K562 (cell line): ENCODE measurements around the gene SPINK14. TPM values are rescaled to one million over a fixed set of nuclear protein-coding genes. Genes with fewer than 3 reads are reported as not detected.

Source experiments
- ATAC-seq: fragments of 200-7000 bp; cut with Tn5 transposase; 3 replicates; pipeline ENCODE4 v1.9.1; 2020; ENCODE audit warnings: moderate library complexity
- BruUV-seq: library from RNA; stranded (reverse); fragments of 400-500 nt; replicated peaks from 2 replicates; lab custom pipeline; 2021; lab: Mats Ljungman, UMichigan
- CTCF ChIA-PET: fragments of 300-600 bp; formaldehyde crosslinking; extraction: SDS; loops from one replicate; lab custom pipeline; 2021; ENCODE audit warnings: low intra/inter-chr PET ratio; lab: Yijun Ruan, JAX
- POLR2A ChIA-PET: fragments of 300-600, 350-650 bp; sonication (Branson Sonifier 250); formaldehyde crosslinking; extraction: SDS; loops from one replicate; lab custom pipeline; 2021; ENCODE audit warnings: antibody characterized with exemption, inconsistent platforms; lab: Yijun Ruan, JAX
- DNase-seq, 4 experiments: peaks; one replicate each; pipeline versions ENCODE4 v3.0.0 to v3.0.0-alpha.2; 2011 to 2018; ENCODE audit warnings: low spot score in 3 of 4, mixed read lengths in 3 of 4; ENCODE audit errors: extremely low read depth in 1 of 4
- FAIRE-seq: peaks from 2 replicates; lab custom pipeline; 2011; peaks lifted over from hg19 to GRCh38; lab: Jason Lieb, UNC
- H2AFZ ChIP-seq: 2 replicates; pipeline ENCODE4 v1.6.0; 2011; ENCODE audit warnings: low read depth, low read length, control low read depth, inconsistent platforms
- H3K27ac ChIP-seq: fragments of 200-600 bp; 3 replicates; pipeline ENCODE4 v1.8.0; 2011; ENCODE audit warnings: low read depth, mild to moderate bottlenecking, control low read depth, inconsistent platforms, low read length, moderate library complexity, mixed read lengths; ENCODE audit errors: extremely low read depth
- H3K27me3 ChIP-seq, 2 experiments: fragments of 300-600 bp in 1 of 2; 2 replicates in 1 of 2; 3 replicates in 1 of 2; pipeline versions ENCODE4 v1.6.0 to v1.8.0; 2011; ENCODE audit warnings: inconsistent platforms in 2 of 2, low read length in 2 of 2, mild to moderate bottlenecking in 1 of 2, mixed read lengths in 1 of 2, moderate library complexity in 1 of 2; ENCODE audit not compliant: control insufficient read depth in 2 of 2, insufficient read depth in 2 of 2
- H3K36me3 ChIP-seq: fragments of 300-600 bp; 3 replicates; pipeline ENCODE4 v1.8.0; 2011; ENCODE audit warnings: mild to moderate bottlenecking, low read length, inconsistent platforms; ENCODE audit not compliant: control insufficient read depth, insufficient read depth
- H3K4me1 ChIP-seq, 2 experiments: fragments of 200-600 bp in 1 of 2; replicated peaks in 1 of 2; 2 replicates in 1 of 2; 3 replicates in 1 of 2; pipeline versions ENCODE4 v1.5.1 to v1.8.0; 2011; ENCODE audit warnings: inconsistent platforms in 2 of 2, low read length in 2 of 2, mild to moderate bottlenecking in 1 of 2, mixed read lengths in 1 of 2, moderate library complexity in 1 of 2; ENCODE audit not compliant: control insufficient read depth in 2 of 2, insufficient read depth in 2 of 2
- H3K4me2 ChIP-seq: 2 replicates; pipeline ENCODE4 v1.6.1; 2011; ENCODE audit warnings: low read length, control low read depth, inconsistent platforms, mixed read lengths; ENCODE audit not compliant: insufficient read depth
- H3K4me3 ChIP-seq: fragments of 200-600 bp; sonication (generic), shearing (Covaris generic); 2 replicates; pipeline ENCODE4 v1.5.1; 2016; ENCODE audit warnings: control low read depth, inconsistent platforms
- H3K79me2 ChIP-seq: fragments of 200-600 bp; 3 replicates; pipeline ENCODE4 v1.8.0; 2011; ENCODE audit warnings: low read length, inconsistent platforms; ENCODE audit not compliant: control insufficient read depth, insufficient read depth
- H3K9ac ChIP-seq, 2 experiments: 2 replicates each; pipeline versions ENCODE4 v1.6.0 to v1.6.1; 2011; ENCODE audit warnings: low read depth in 2 of 2, low read length in 2 of 2, control low read depth in 1 of 2, inconsistent platforms in 1 of 2, mild to moderate bottlenecking in 1 of 2, mixed read lengths in 1 of 2; ENCODE audit not compliant: insufficient read depth in 1 of 2
- H3K9me1 ChIP-seq: one replicate; pipeline ENCODE4 v1.6.0; 2011; ENCODE audit warnings: inconsistent platforms, mild to moderate bottlenecking, low read length, moderate library complexity; ENCODE audit not compliant: control insufficient read depth, insufficient read depth
- H3K9me3 ChIP-seq: replicated peaks from 2 replicates; pipeline ENCODE4 v1.5.1; 2011; ENCODE audit warnings: low read depth, low read length, inconsistent platforms; ENCODE audit not compliant: control insufficient read depth, insufficient read depth
- H4K20me1 ChIP-seq: replicated peaks from 2 replicates; pipeline ENCODE4 v1.6.1; 2011; ENCODE audit warnings: low read length, inconsistent platforms, mixed read lengths; ENCODE audit not compliant: control insufficient read depth, insufficient read depth
- ATF2 ChIP-seq: sonication (generic); formaldehyde crosslinking; IDR thresholded peaks from 2 replicates; pipeline ENCODE4 v1.8.1; 2022; ENCODE audit warnings: missing genetic modification reagents
- CBFB ChIP-seq: sonication (generic); formaldehyde crosslinking; IDR thresholded peaks from 2 replicates; pipeline ENCODE4 v1.4.0; 2020; ENCODE audit warnings: mild to moderate bottlenecking, missing genetic modification reagents
- CHCHD3 ChIP-seq: fragments of 250-450 bp; sonication (Bioruptor Pico); IDR thresholded peaks from 2 replicates; pipeline ENCODE4 v2.1.2; 2022; ENCODE audit warnings: mild to moderate bottlenecking
- ELF1 ChIP-seq: fragments of 200-800 bp; sonication (Bioruptor generic); IDR thresholded peaks from 2 replicates; pipeline ENCODE4 v1.6.1; 2016; ENCODE audit warnings: missing genetic modification characterization, missing compliant biosample characterization
- LCOR ChIP-seq: sonication (generic); formaldehyde crosslinking; IDR thresholded peaks from 2 replicates; pipeline ENCODE4 v1.8.0; 2022; ENCODE audit warnings: mild to moderate bottlenecking, missing genetic modification reagents
- NR3C1 ChIP-seq: sonication (generic); formaldehyde crosslinking; IDR thresholded peaks from 2 replicates; pipeline ENCODE4 v1.8.1; 2022; ENCODE audit warnings: missing genetic modification reagents
- WGBS: fragments of 100-300 bp; shearing (Covaris generic); methylation state at CpG from one replicate; pipeline ENCODE4 v1.1.6; 2016; ENCODE audit warnings: low coverage, mixed read lengths; ENCODE audit not compliant: insufficient coverage; ENCODE audit errors: missing lambda C conversion rate; 5-methylcytosine and 5-hydroxymethylcytosine counted together
- in situ Hi-C: fragments of 300-500 bp; cut with MboI; formaldehyde crosslinking; loops from 4 replicates; pipeline ENCODE4 v1.15.0; 2018; ENCODE audit warnings: inconsistent platforms, mixed read lengths
- intact Hi-C: fragments of 100-400 bp; cut with micrococcal nuclease; formaldehyde crosslinking; loops from 2 replicates; pipeline ENCODE4 v1.14.2; 2022
- polyA plus RNA-seq, 8 experiments: library from polyadenylated mRNA; depleted of rRNA in 4 of 8; stranded (reverse) in 5 of 8; unstranded in 3 of 8; fragments of >200 nt; fragmentation: Nextera tagmentation in 2 of 8; fragmentation: Illumina TruSeq in 1 of 8; extraction: Ambion mirVana in 2 of 8; extraction: Trizol in 1 of 8; gene quantifications; 2 replicates each; pipeline versions ENCODE4 v1.2.1 to v1.2.3, GENCODE V29; 2011 to 2014; ENCODE audit warnings: inconsistent platforms in 1 of 8, missing spikeins in 1 of 8
- total RNA-seq, 7 experiments: library from RNA; depleted of rRNA in 6 of 7; stranded (reverse); fragments of >200 nt in 6 of 7; fragmentation: Illumina TruSeq in 2 of 7; extraction: Trizol in 2 of 7; gene quantifications; 2 replicates each; pipeline versions ENCODE4 v1.2.1 to v1.2.3, GENCODE V29; 2011 to 2021; ENCODE audit warnings: low replicate concordance in 1 of 7

SPINK14 gene
- total and polyA plus RNA-seq, 9 of the 15 experiments (the other 6 are each of a cell fraction or from before 2014, with no cell fraction given) = not detected

GRCh38 chr5:148125641-148126040 is 42.7 kb upstream of the SPINK14 start:
- Histone ChIP-seq H3K9me3 (no peaks in the 10 kb centered on the region), H3K27ac (no peak overlapping the region), H2AFZ (no peak overlapping the region), H3K27me3 (no peaks in the 10 kb centered on the region), H3K4me2 (no peak overlapping the region), H3K79me2 (no peaks in the 10 kb centered on the region), H3K4me1 (no peaks in the 10 kb centered on the region), H3K4me3 (no peak overlapping the region), H3K36me3 (no peaks in the 10 kb centered on the region), H3K9me1 (no peaks in the 10 kb centered on the region), H4K20me1 (no peaks in the 10 kb centered on the region), H3K9ac (no peak overlapping the region)
- ATAC-seq (no peak), DNase-seq (no peak), FAIRE-seq (no peak)
- WGBS = 0% methylated on average over 3 of the region's 3 CpGs
- intact Hi-C loops = no loop called here
- TF ChIP-seq NR3C1 (CRISPR knock-in tag) (no peak), LCOR (no peak), ELF1 (no peak), CHCHD3 (no peak), ATF2 (CRISPR knock-in tag) (no peak), CBFB (no peak)
- POLR2A ChIA-PET = interaction anchor here (0.6 to 1.4 kb wide), 2 partner anchors 65 to 248 kb away, joined by 3 read pairs; no protein-coding TSS in a partner anchor
- no TSS peak for BruUV-seq
- CTCF ChIA-PET = no interaction called here
- in situ Hi-C loops = no loop called here
